SK-N-SH (cell line): ENCODE results near the gene CEP170B.

Source experiments
- GATA2 ChIP-seq: sonication (generic); formaldehyde crosslinking; IDR thresholded peaks from 2 replicates; pipeline ENCODE4 v1.5.0; 2020; ENCODE audit warnings: mild to moderate bottlenecking, missing genetic modification reagents
- TAF1 ChIP-seq: IDR thresholded peaks from 2 replicates; pipeline ENCODE4 v1.6.1; 2012; ENCODE audit warnings: low read depth, mild to moderate bottlenecking, low read length, moderate library complexity, borderline replicate concordance

- TF ChIP-seq TAF1 (no peak), GATA2 (CRISPR knock-in tag) (no peak)
Observed at GRCh38 chr14:104869669-104870367, 4.8 kb downstream of the CEP170B start.
